ENCODE measurements around the gene CCDC30.
A peak's percentile ranks its signal among the peaks of the same experiment; 100 is the strongest.

Gene CCDC30

DNA sequence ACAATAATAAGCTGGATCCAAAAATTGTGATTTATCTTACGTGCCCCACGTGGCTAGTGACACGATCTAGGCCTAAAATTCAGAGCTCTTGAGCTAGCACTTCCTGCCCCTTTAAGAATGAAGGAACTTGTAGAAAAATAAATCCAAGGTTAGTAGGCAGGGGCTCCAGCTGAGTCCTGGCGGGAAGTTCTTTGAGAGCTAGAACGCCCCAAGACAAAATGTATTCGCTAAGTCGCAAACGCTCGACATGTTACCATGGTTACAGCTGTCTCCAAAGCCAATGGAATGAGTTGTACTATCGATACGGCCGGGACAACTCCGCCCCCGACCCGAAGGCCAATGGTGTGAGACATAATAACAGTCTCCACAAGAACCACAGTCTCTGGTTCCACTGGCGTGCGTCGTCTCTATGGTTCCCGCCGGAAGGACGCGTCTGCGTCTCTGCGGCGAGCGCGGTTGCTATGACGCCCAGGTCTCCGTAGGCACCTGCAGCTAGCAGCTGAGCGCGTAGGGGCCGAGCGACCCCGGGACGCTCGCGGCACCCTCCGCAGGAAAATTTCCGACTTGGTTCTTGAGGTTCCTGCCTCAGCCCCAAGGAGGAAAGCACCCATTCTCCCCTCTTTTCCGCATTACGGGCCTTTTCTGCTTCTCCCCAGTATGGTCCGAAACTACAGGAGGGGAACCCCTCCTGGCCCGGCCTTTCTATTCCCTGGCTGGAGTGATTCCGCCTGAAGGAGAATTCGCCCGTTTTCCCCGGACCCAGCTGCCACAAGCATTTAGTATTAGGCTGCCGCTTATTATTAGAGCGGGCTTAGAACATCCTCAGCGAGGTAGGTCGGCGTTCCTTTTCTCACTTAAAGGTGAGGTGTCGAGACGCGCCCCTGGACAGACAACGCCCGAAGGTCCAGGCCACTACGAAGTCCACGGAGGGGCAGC lies at the start of gene CCDC30:
CCDC30 (plus strand) TSS at position 459 of the 936 bp plus-strand sequence. CDS start 17,266 bp downstream, outside the sequence.
- peak; percentile 56 for DNase-seq

DNA sequence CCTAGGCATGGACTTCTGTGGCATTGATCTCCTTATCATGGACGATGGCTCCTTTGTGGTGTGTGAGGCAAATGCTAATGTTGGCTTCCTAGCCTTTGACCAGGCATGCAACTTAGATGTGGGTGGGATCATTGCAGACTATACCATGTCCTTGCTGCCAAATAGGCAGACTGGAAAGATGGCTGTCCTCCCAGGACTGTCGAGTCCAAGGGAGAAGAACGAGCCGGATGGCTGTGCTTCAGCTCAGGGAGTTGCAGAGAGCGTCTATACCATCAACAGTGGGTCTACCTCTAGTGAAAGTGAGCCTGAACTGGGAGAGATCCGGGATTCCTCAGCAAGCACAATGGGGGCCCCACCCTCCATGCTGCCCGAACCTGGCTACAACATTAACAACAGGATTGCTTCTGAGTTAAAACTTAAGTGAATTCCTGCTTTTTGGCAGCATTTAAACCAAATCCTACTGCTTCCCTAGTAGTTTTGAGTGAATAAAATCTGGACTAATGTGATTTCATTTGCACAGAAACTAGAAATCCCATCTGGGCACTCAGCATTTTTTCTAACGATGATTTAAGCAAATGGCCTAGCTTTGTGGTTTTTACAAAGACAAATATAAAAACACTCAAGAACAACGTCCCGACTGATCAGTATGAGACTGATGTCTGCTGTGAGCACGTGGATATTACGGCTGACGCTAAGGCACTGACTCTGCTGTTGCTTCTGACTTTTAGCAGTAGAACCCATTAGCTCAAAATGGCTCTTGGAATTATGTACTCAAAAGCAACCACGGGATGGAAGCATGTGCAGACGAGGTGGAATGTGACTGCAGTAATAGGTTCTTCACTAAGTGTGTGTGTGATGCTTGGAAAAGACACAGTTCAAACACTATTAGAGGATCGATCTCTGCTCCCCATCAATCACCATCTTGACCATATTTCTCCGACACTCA lies 48.3 kb upstream of the CCDC30 start:
- DNase-seq = no peak

DNA sequence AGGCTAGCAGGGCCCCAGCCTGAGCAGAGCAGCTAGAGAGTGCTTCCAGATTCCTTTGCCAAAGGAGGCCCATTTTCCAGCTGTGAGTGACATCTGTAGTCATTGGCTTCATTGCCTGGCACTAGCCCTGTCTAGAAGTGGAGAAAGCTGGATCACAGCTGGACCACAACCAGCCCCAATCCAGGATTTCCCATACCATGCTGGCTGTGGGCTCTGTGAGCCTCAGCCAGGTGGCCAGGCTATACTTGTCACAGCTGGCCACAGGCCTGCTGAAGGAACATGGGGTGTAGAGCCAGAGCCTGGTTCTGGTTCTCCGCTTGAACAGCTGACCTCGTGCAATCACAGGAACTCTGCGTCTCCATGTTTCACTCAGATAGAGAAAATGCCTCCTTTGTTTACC lies 45.9 kb upstream of the CCDC30 start:
- DNase-seq = no peak

DNA sequence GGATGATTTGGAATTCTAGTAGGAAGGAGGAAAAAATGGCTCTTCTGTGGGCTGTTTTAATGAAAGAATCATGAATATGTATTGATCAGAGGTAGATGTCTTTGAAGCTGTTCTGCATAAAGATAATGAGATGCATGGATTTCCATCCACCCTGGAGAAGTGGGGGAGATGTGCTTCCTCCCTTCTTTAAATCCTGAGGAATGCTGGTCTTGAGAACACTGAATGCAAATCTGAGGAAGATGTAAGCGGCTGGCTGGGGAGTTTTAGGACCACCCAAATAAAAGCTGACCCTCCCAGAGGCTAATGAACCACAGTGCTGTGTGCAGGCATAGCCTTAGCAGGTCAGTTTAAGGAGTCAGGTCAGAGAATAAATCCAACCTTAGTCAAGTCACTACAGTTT lies 44.6 kb upstream of the CCDC30 start:
- no peak for DNase-seq

DNA sequence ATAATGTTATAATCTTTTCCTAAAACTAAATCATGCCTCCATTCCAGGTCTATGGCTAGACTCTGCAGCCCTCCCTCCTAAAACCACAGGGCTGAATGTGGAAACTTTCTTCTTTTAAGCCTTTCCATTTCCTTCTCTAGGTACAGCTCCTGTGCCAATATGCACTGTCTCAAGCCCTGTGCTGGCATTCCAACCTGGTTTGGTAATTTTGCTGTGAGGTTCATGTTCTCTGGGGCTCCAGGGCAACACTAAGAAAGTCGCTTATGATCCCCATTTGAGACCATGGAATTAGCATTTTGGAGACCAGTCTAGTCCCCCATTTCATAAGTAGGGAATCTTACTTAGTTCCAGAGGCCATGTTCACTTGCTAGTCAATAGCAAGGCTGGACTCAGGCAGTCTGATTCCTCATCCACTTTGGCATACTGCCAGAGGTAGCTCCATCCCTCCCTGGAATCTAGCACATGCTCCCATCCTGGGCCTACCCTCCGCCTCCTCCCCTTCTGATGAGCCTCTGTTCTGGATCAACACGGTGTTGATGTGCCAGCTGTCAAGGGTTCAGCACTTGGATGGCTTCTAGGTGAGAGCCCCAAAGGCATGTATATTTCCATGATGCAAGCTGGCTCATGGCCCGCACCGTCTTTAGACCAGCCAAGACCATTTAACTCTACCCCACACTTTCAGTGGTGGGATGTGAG lies 43.8 kb upstream of the CCDC30 start:
- DNase-seq = no peak

DNA sequence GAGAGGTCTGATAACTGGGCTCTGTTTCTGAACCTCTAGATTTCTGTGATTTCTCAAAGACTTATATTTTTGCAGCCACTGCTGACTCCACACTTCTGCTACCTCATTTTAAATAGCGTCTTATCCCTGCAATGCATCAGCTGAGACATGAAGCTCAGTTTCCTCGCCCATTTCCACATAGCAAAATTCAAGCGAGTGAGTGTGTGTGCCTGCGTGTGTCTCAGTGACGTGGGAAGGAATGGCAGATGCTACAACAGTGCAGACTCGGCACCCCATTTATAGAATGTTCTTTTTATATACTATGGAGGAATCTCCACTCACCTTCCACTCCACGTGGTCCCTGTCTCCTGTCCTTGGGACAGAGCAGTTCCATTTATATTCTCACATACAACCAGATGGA lies 43.0 kb upstream of the CCDC30 start:
- DNase-seq = no peak

DNA sequence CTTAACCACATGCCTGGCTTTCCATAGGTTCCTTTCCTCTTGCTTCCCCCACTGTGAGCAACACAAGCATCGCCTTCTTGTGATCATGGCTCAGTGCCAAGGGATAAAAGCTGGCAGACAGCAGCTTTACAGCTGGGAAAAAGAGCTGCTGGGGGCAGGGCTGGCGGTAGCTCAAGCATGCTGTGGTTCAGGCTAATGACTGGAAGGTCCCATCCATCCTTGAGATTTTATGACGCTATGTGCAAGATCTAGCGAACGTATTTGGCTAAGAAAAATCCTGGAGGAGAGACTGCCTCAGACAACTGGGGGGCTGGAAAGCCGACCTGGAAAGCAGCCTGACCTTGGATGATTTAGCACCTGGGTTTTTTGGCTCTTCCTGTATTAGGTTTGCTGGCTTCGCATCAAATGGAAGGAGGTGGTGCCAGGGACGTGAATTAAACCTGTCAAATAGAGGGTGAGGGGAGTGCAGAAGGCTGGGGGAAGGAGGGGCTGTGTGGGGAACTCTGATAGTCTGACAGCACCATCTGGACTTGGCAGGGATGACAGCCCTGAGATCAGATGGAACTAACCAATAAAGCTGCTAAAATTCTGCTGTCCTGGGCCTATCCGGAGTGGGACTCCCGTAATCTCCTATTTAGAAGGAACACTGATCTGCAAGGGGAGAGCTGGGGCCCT lies 42.0 kb upstream of the CCDC30 start:
- DNase-seq = no peak

DNA sequence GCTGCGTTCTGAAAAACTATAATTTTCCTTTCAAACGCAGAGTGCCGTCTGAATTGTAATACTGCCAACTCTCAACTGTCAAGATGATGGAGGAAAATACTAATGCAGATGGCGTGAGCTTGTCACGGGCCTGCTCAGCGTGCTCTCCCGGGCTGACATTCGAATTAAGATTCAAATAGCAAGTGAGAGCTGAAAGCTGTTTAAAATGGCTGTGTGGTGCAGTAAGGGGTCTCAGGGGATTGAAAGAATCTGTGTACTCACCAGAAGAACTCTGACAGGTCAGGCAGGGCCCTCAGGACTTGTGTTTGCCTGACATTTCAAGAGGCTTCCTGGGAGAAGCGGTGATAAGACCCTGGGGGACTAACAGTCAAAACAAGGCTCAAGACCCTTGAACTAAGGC lies 40.3 kb upstream of the CCDC30 start:
- DNase-seq = no peak

DNA sequence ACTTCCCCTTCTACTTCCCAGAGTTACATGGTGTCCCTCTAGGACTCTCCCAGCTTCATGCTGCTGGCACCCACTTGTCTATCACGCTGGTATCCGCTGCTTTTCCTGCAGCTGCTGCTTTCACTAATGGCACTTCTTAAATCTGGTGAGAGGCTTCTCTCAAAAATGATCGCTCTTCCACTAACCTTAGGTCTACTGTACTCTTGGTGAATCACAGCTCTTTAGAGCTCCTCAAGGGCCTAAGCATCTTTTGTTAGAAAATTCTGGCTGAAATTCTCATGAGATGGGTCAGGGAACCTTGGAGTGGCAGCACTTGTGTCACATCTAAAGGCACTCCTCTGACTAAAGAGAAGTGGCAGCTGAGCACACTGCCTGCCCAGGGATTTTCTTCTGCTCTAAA lies 39.4 kb upstream of the CCDC30 start:
- no peak for DNase-seq

DNA sequence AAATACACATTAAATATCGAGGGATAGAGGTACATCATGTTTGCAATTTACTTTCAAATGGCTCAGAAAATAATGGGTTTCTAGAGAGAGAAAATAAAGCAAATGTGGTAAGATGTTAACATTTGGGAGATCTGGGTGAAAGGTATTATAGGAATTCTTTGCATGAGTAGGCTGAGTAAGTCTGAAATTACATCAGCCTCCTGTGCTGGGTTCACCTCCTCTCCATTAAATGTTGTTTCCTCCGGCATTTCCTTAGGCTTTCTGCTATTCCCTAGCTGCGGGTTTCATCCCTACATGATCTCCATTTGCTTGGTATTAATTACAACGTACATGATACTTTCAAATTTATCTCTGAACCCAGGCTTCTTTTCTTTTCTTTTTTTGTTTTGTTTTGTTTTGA lies 38.9 kb upstream of the CCDC30 start:
- DNase-seq = no peak

DNA sequence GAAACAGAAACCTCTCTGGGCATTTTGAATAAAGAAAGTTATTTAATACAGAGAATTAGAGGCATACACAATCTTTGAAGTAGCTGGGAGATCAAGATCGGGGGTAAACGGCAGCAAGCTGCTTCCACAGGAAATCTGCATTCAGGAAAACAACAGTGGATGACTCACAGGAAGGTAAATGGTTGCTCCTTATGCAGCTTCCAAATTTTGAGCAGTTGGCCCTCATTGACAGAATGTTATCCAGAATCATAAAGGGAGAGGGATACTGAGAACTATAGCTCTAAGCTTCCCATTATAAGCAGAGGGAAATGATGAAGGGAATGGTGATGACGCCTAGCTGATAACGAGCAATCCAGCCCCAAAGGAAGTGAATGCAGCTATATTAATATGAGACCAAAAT lies 35.8 kb upstream of the CCDC30 start:
- DNase-seq = no peak

DNA sequence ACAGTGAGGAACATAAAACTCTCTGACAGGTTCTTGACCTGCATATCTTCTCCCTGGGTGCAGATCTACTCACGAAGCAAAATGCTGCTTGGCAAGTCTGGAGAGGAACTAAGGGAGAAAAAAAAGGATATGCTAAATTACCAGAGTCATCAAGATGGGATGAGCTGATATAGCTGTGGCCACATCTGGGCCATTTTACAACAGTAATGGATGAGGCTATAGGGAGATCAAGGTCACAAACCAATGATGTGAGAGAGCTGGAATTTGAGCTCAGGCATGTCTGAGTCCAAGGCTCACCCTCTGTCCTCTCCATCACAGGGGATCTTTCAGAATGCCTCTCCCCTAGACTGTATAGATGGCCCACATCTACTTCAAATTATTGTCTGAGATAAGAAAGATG lies 33.5 kb upstream of the CCDC30 start:
- DNase-seq = no peak

DNA sequence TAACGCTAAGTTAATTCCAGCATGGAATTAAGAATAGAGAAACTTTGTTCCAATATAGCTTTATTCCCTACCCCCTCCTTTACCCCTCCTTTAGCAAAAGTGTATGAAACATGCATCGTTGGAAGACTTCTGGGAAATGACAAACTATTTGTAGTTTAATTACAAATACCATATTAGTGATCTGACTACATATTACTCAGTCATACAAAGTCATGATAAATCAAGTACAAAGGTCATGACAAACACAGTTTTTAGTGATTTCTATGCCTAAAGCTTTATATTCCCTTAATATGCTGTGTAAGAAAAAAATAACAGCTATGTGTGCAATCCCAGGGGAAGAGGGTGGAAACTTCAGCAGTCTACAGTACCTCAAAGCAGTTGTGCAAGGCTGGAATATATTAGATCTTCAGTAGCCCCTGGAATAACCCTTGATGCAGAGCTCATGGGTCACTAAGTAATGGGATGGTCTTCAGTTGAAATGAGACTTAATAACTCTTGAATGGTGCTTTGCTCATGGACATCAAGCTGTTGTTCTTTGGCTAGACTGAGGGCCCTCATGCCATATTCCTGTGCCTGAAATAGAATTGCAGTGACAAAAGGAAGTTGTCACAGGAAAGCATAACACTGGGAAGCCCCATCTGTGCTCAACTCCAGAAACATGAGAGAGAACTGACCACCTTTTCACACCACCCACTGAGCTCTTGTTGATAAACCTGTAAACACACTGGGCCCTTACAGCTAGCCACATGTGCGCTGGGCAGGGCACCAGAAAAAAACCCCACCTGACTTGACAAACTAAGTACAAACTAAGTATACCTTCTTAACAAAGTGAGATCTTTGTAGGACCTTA lies 32.6 kb upstream of the CCDC30 start:
- no peak for DNase-seq

DNA sequence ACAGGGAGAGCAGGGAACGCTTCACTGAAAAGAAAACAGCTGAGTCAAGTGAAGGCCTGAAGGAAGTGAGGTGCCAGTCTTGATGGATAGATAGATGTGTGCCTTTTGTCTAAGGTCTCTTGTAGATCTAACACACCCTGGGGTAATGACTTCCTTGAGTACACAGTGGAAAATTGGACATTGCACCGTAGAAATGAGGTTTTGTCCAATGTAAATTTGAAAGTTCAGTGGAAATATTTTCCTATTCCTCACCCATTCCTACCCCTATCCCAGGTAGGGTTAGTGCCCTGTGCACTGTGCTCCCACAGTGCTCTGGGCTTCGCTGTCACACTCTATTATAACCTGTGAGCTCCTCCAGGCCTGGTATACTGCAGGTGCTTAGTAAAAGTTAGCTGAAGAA lies 31.6 kb upstream of the CCDC30 start:
- DNase-seq = no peak

DNA sequence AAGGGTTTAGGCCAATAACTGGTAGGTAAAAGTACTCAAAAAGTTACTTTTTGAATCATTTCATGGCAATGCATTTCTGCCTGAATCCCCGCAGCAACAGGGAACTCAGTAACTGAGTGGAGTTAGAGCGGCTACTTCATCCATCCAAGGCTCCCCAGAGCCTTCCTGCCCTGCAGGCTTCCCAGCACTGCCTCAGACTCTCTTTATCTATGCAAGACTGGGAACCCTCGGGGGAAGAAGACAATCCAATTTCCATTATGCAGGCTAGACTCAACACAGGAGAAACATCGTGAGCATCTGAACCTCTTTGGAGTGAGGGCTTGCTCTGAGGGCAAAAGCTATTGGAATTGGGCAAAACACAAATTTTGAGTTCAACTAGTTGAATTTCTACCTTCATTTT lies 30.4 kb upstream of the CCDC30 start:
- DNase-seq = no peak

DNA sequence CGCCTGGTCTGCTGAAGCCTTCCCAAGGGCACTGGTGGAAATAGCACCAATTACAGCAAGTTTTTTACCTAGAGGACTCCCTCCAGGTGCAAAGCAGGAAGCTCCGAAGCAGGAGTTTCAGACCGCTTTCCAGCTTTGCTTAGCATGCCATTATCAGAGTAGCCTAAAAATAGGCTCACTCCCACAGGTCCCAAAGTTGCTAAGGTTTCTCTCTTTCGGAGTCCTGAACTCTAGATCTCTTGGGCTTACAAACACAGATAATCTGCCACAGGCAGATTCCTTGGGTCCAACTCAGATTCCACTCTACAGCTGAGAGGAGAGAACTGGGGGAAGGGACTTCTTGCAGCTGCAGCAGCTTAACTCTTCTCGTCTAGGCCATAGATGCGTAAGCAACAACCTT lies 29.7 kb upstream of the CCDC30 start:
- no peak for DNase-seq

DNA sequence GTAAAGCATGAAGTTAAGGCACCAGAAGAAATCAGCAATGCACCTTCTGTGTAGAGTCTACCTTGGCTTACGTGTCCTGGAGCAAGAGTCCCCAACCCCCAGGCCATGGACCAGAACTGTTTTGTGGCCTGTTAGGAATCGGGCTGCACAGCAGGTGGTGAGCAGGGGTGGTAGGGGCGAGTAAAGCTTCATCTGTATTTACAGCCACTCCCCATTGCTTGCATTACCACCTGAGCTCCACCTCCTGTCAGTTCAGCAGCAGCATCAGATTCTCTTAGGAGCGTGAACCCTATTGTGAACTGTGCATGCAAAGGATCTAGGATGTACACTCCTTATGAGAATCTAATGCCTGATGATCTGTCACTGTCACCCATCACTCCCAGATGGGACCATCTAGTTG lies 28.7 kb upstream of the CCDC30 start:
- no peak for DNase-seq

DNA sequence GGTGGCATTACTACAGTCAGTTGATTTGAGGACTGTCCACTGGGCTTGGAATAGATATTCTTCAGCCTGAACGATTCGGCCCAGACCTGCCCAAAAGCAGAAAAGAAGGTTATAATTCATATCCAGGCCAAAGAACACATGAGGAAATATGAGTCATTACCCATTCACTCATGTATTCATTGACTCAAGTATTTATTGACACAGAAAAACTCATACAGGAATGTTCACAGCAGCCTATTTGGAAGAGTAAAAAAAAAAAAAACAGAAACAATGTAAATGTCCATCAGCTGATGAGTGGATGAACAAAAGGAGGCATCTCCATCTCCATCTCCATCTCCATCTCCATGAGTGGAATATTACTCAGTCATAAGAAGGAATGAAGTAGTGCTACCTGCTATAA lies 23.1 kb upstream of the CCDC30 start:
- DNase-seq = no peak

DNA sequence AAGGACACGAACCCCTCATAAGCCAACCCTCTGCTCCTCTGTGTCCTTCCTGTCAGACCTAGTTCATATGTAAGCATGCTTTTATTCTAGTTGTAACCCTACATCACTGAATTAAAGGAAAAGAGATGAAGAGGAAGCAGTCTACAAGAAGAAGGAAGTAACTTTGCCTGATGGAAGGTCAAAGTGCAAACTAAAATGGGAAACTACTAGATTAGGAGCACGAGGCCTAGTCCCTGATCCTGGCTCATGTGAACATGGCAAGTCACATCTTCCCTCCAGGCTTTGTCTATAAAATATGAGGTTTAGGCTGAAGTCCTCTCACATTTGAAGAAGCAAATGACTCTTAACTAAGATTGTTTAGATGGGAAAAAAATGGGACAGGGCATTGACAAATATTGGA lies 20.4 kb upstream of the CCDC30 start:
- no peak for DNase-seq

DNA sequence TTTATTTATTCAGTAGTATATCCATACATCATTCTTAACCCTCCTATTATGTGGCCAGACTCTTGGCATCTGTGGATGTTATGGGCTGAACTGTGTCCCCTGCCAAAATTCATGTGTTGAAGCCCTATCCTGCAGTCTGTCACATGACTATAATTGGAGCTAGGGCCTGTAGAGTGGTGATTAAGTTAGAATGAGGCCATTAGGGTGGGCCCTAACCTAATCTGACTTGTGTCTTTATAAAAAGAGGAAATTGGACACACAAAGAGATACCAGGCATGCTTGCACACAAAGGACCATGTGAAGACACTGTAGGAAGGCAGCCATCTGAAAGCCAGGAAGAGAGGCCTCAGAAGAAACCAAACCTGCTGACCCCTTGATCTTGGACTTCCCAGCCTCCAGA lies 13.8 kb upstream of the CCDC30 start:
- no peak for DNase-seq

DNA sequence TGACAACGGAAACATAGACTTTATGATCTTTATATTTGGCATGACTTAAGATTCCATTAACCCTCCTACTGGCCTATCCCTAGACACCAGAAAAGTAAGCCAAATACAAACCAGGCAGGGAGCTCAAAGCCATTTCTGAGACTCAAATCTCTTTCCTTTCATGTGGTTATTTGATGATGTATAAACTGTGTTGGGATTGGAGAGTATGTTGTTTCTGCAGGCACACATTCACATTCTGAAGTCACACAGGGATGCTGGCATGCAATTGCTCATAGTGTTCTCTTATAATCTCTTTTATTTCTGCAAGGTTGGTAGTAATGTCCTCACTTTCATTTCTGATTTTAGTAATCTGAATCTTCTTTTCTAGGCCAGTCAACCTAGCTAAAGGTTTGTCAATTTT lies 13.0 kb upstream of the CCDC30 start:
- DNase-seq = no peak

DNA sequence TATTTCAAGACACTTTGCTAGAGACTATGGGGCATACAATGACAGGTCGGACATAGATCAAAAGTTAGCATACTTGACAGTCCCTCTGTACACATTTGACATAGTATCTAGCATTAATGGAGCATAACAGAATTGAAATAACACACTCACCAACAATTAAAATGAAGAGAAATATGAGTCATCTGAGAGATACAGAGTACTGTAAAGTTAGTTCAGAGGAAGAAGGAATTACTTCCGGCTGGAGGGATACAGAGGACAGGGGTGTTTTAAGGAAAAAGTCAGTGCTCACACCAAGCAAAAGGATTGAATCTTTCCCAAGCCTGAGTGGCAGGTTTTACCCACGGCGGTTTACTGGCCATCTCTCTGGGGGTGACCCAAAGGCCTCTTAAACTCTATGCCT lies 9.7 kb upstream of the CCDC30 start:
- no peak for DNase-seq

All from 8988T (cell line).